HCT116 (cell line): ENCODE results near the gene GAL. TPM values are rescaled to one million over a fixed set of nuclear protein-coding genes. Genes with fewer than 3 reads are reported as not detected.

Experiments
- ATAC-seq: fragments of 200-7000 bp; cut with Tn5 transposase; 2 replicates; pipeline ENCODE4 v1.9.1; 2020; ENCODE audit warnings: mild to moderate bottlenecking, moderate library complexity
- BruUV-seq: library from RNA; stranded (reverse); fragments of 400-500 nt; replicated peaks from 2 replicates; lab custom pipeline; 2021; lab: Mats Ljungman, UMichigan
- CTCF ChIA-PET: fragments of 300-600 bp; sonication (Branson Sonifier 250); formaldehyde crosslinking; loops from one replicate; lab custom pipeline; 2021; ENCODE audit warnings: antibody characterized with exemption; lab: Charles Lee
- POLR2A ChIA-PET: fragments of 300-600, 350-600 bp; sonication (Branson Sonifier 250); formaldehyde crosslinking; loops from one replicate; lab custom pipeline; 2021; ENCODE audit warnings: antibody characterized with exemption; lab: Charles Lee
- RAD21 ChIA-PET, 2 experiments: fragments of 300-600 bp; sonication (Branson Sonifier 250); formaldehyde crosslinking; loops; one replicate each; lab custom pipeline; 2023; ENCODE audit warnings: low total read pairs in 2 of 2; ENCODE audit not compliant: uncharacterized antibody in 2 of 2, unreplicated experiment in 2 of 2, low non-redundant PET in 1 of 2; lab: Charles Lee
- DNase-seq: peaks from one replicate; pipeline ENCODE4 v3.0.0-alpha.2; 2010; ENCODE audit warnings: low read depth, low spot score
- H2AFZ ChIP-seq: fragments of 200-600 bp; shearing (Covaris generic), sonication (generic); 2 replicates; pipeline ENCODE4 v1.6.1; 2017; ENCODE audit warnings: low read depth, mixed run types, mixed read lengths, antibody characterized with exemption, low read length; ENCODE audit not compliant: poor library complexity, severe bottlenecking
- H3K27ac ChIP-seq: 2 replicates; pipeline ENCODE4 v1.5.1; 2012; ENCODE audit warnings: low read depth, low read length
- H3K27me3 ChIP-seq: fragments of 200-600 bp; sonication (generic); 2 replicates; pipeline ENCODE4 v1.6.1; 2016; ENCODE audit warnings: mixed run types, low read length, mixed read lengths; ENCODE audit not compliant: insufficient read depth
- H3K36me3 ChIP-seq, 2 experiments: fragments of 200-500 bp in 1 of 2; fragments of 200-600 bp in 1 of 2; sonication (Bioruptor generic) in 1 of 2; sonication (generic) in 1 of 2; 2 replicates each; pipeline versions ENCODE4 v1.5.1 to v1.6.1; 2014 to 2016; ENCODE audit warnings: low read length in 2 of 2, inconsistent platforms in 1 of 2, mixed read lengths in 1 of 2, mixed run types in 1 of 2; ENCODE audit not compliant: insufficient read depth in 2 of 2, control insufficient read depth in 1 of 2
- H3K4me1 ChIP-seq, 2 experiments: fragments of 200-600 bp in 1 of 2; sonication (generic) in 1 of 2; 2 replicates each; pipeline versions ENCODE4 v1.5.1 to v1.6.1; 2012 to 2017; ENCODE audit warnings: low read length in 2 of 2, inconsistent platforms in 1 of 2, mild to moderate bottlenecking in 1 of 2, mixed read lengths in 1 of 2, mixed run types in 1 of 2, moderate library complexity in 1 of 2; ENCODE audit not compliant: insufficient read depth in 2 of 2, control insufficient read depth in 1 of 2
- H3K4me2 ChIP-seq: fragments of 200-600 bp; sonication (generic); 2 replicates; pipeline ENCODE4 v1.6.1; 2017; ENCODE audit warnings: mixed run types, low read length, mixed read lengths
- H3K4me3 ChIP-seq, 2 experiments: fragments of 200-600 bp in 1 of 2; sonication (generic) in 1 of 2; replicated peaks in 1 of 2; 2 replicates each; pipeline ENCODE4 v1.5.1; 2011 to 2016; ENCODE audit warnings: low read length in 2 of 2, control low read depth in 1 of 2, low read depth in 1 of 2, mild to moderate bottlenecking in 1 of 2, mixed read lengths in 1 of 2, mixed run types in 1 of 2
- H3K79me2 ChIP-seq: fragments of 200-600 bp; sonication (generic); 2 replicates; pipeline ENCODE4 v1.6.1; 2017; ENCODE audit warnings: mild to moderate bottlenecking, mixed run types, low read length, moderate library complexity, mixed read lengths; ENCODE audit not compliant: insufficient read depth
- H3K9ac ChIP-seq: fragments of 200-600 bp; sonication (generic); 2 replicates; pipeline ENCODE4 v1.6.1; 2016; ENCODE audit warnings: low read length, mixed read lengths
- H3K9me2 ChIP-seq: fragments of 200-600 bp; sonication (generic), shearing (Covaris generic); 2 replicates; pipeline ENCODE4 v1.6.1; 2017; ENCODE audit warnings: mixed run types, mild to moderate bottlenecking, moderate library complexity; ENCODE audit not compliant: insufficient read depth
- H3K9me3 ChIP-seq, 2 experiments: fragments of 200-500 bp in 1 of 2; fragments of 200-600 bp in 1 of 2; sonication (Bioruptor generic) in 1 of 2; sonication (generic) in 1 of 2; 2 replicates each; pipeline ENCODE4 v1.6.1; 2014 to 2017; ENCODE audit warnings: low read length in 2 of 2, mixed read lengths in 2 of 2, inconsistent platforms in 1 of 2, low read depth in 1 of 2, mild to moderate bottlenecking in 1 of 2, mixed run types in 1 of 2, moderate library complexity in 1 of 2; ENCODE audit not compliant: control insufficient read depth in 1 of 2, insufficient read depth in 1 of 2
- H4K20me1 ChIP-seq: fragments of 200-600 bp; sonication (generic), shearing (Covaris generic); 2 replicates; pipeline ENCODE4 v1.6.1; 2017; ENCODE audit warnings: mixed run types, mild to moderate bottlenecking, moderate library complexity; ENCODE audit not compliant: insufficient read depth
- CEBPB ChIP-seq: IDR thresholded peaks from 2 replicates; pipeline ENCODE4 v1.6.1; 2012; ENCODE audit warnings: low read depth
- EGR1 ChIP-seq: IDR thresholded peaks from 2 replicates; pipeline ENCODE4 v1.6.1; 2012; ENCODE audit warnings: low read depth
- ELF1 ChIP-seq: IDR thresholded peaks from 2 replicates; pipeline ENCODE4 v1.6.1; 2012; ENCODE audit warnings: low read depth, borderline replicate concordance
- EZH2 ChIP-seq: fragments of 200-600 bp; sonication (generic); IDR thresholded peaks from 2 replicates; pipeline ENCODE4 v1.6.1; 2017; ENCODE audit warnings: antibody characterized with exemption, mixed run types
- EZH2phosphoT487 ChIP-seq: fragments of 200-600 bp; IDR thresholded peaks from 2 replicates; pipeline ENCODE4 v1.6.1; 2018; ENCODE audit warnings: antibody characterized with exemption, borderline replicate concordance
- FOSL1 ChIP-seq: IDR thresholded peaks from 2 replicates; pipeline ENCODE4 v1.6.1; 2012; ENCODE audit warnings: low read depth
- JUND ChIP-seq: IDR thresholded peaks from 2 replicates; pipeline ENCODE4 v1.6.1; 2012
- POLR2A ChIP-seq: IDR thresholded peaks from 2 replicates; pipeline ENCODE4 v1.7.0; 2011; ENCODE audit warnings: borderline replicate concordance; ENCODE audit not compliant: insufficient read depth, insufficient read length; ENCODE audit errors: extremely low read depth
- POLR2AphosphoS5 ChIP-seq: IDR thresholded peaks from 2 replicates; pipeline ENCODE4 v1.6.1; 2011; ENCODE audit warnings: mild to moderate bottlenecking, low read depth, low read length, moderate library complexity
- RAD21 ChIP-seq: IDR thresholded peaks from 2 replicates; pipeline ENCODE4 v1.6.1; 2012; ENCODE audit warnings: low read depth, mild to moderate bottlenecking
- SIN3A ChIP-seq: IDR thresholded peaks from 2 replicates; pipeline ENCODE4 v1.6.1; 2012; ENCODE audit warnings: low read depth
- SP1 ChIP-seq: IDR thresholded peaks from 2 replicates; pipeline ENCODE4 v1.6.1; 2012; ENCODE audit warnings: low read depth
- YY1 ChIP-seq: IDR thresholded peaks from 2 replicates; pipeline ENCODE4 v1.6.1; 2011; ENCODE audit warnings: low read length, low read depth, moderate library complexity, mild to moderate bottlenecking; ENCODE audit not compliant: insufficient replicate concordance; ENCODE audit errors: extremely low read depth
- ZNF274 ChIP-seq: fragments of 200-500 bp; sonication (Bioruptor generic); IDR thresholded peaks from 2 replicates; pipeline ENCODE4 v1.6.1; 2014; ENCODE audit warnings: mild to moderate bottlenecking, low read depth, low read length, inconsistent platforms
- intact Hi-C: fragments of 100-400 bp; cut with micrococcal nuclease; formaldehyde crosslinking; loops from 2 replicates; pipeline ENCODE4 v1.10.0; 2022
- total RNA-seq: library from RNA; stranded (reverse); gene quantifications from one replicate; pipeline ENCODE4 v1.2.1, GENCODE V29; 2021; ENCODE audit not compliant: unreplicated experiment
- TF ChIP-seq, protein P1 (sequence below): IDR thresholded peaks from 2 replicates; pipeline ENCODE4 v1.6.1; 2012; ENCODE audit warnings: low read depth

The GAL gene
- total RNA-seq, 1 experiment from 2014 or later, result 83.1 TPM

DNA sequence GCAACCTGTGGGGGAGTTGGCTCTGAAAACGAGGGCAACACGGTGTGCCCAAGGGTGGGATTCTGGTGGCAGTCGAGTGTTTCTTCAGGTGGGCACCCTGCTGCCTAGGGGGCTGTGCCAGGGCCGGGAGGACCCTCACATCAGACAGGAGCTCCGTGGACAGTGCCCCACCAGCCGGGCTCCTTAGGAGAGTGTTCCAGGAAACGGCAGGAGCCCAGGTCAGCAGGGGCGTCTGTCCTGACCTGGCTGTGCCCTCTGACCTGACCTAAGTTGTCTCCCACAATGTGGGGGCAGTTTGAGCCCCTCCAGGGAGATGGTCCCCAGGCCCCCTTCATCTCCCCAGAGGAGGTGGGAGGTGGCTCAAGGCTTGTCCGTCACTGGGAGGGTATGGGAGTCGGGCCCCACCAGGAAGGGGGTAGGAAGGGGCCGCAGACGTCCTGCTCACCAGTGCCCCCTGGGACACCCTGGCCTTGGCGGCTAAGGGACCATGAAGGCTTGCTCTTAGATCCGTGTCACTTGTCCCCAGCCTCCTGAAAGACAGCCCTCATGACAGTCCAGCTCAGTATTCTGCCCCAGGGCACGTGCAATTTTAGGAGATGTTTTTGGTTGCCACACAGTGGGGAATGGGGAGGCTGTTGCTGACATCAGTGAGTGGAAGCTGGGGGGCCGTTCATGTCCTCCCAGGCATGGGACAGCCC, 32.2 kb upstream of the GAL start:
- H3K27me3 ChIP-seq, result no peaks in the 10 kb centered on the region
- H3K4me2 ChIP-seq, result no peak overlapping the region
- ATAC-seq (no peak), DNase-seq (no peak)
- no peaks in the 10 kb centered on the region for H3K4me1 ChIP-seq
- H3K4me3 ChIP-seq, result no peak overlapping the region
- ChIA-PET CTCF (no interaction called here), POLR2A (no interaction called here), RAD21 (no interaction called here)
- no peaks in the 10 kb centered on the region for H4K20me1 ChIP-seq
- H3K79me2 ChIP-seq, result no peaks in the 10 kb centered on the region
- H3K27ac ChIP-seq, result no peak overlapping the region
- H3K9me3 ChIP-seq, result peaks cover 1 to 3% of the 10 kb centered on the region in 2 experiments; a peak in 2 of 4 replicates
- H3K9ac ChIP-seq, result no peak overlapping the region
- no peak overlapping the region for H2AFZ ChIP-seq
- intact Hi-C loops, result no loop called here
- H3K36me3 ChIP-seq, result no peaks in the 10 kb centered on the region
- BruUV-seq, result no TSS peak
- TF ChIP-seq FOSL1, result no peak
- TF ChIP-seq, all 23 proteins: peak for 0
- no peaks in the 10 kb centered on the region for H3K9me2 ChIP-seq

- no peak for ATAC-seq
- H3K4me2 ChIP-seq, result no peak overlapping the region
- H3K27ac ChIP-seq, result no peak overlapping the region
- no TSS peak for BruUV-seq
- no peaks in the 10 kb centered on the region for H3K9me3 ChIP-seq
- no peaks in the 10 kb centered on the region for H3K4me1 ChIP-seq
- no peaks in the 10 kb centered on the region for H3K9me2 ChIP-seq
- H3K79me2 ChIP-seq, result no peaks in the 10 kb centered on the region
- POLR2A ChIA-PET, result no interaction called here
- DNase-seq, result no peak
- CTCF ChIA-PET, result no interaction called here
- RAD21 ChIA-PET, result no interaction called here
- no peaks in the 10 kb centered on the region for H4K20me1 ChIP-seq
- H3K9ac ChIP-seq, result no peak overlapping the region
- H2AFZ ChIP-seq, result no peak overlapping the region
- H3K4me3 ChIP-seq, result no peak overlapping the region
- H3K36me3 ChIP-seq, result no peaks in the 10 kb centered on the region
- intact Hi-C loops, result no loop called here
- TF ChIP-seq POLR2AphosphoS5 (no peak), ELF1 (no peak), EZH2 (no peak), YY1 (no peak), POLR2A (no peak), CEBPB (no peak), EGR1 (no peak), RAD21 (no peak), SIN3A (no peak), SP1 (no peak), FOSL1 (no peak), EZH2phosphoT487 (no peak), JUND (no peak), ZNF274 (no peak)
- TF ChIP-seq, protein P1, sequence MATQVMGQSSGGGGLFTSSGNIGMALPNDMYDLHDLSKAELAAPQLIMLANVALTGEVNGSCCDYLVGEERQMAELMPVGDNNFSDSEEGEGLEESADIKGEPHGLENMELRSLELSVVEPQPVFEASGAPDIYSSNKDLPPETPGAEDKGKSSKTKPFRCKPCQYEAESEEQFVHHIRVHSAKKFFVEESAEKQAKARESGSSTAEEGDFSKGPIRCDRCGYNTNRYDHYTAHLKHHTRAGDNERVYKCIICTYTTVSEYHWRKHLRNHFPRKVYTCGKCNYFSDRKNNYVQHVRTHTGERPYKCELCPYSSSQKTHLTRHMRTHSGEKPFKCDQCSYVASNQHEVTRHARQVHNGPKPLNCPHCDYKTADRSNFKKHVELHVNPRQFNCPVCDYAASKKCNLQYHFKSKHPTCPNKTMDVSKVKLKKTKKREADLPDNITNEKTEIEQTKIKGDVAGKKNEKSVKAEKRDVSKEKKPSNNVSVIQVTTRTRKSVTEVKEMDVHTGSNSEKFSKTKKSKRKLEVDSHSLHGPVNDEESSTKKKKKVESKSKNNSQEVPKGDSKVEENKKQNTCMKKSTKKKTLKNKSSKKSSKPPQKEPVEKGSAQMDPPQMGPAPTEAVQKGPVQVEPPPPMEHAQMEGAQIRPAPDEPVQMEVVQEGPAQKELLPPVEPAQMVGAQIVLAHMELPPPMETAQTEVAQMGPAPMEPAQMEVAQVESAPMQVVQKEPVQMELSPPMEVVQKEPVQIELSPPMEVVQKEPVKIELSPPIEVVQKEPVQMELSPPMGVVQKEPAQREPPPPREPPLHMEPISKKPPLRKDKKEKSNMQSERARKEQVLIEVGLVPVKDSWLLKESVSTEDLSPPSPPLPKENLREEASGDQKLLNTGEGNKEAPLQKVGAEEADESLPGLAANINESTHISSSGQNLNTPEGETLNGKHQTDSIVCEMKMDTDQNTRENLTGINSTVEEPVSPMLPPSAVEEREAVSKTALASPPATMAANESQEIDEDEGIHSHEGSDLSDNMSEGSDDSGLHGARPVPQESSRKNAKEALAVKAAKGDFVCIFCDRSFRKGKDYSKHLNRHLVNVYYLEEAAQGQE, result no peak
- TF ChIP-seq, all 23 proteins: peak for 0
- no peaks in the 10 kb centered on the region for H3K27me3 ChIP-seq
These were observed 31.6 kb upstream of the GAL start for GRCh38 chr11:68652683-68653156.
